HepG2 (cell line): ENCODE data around the gene RER1. TPM values are rescaled to one million over a fixed set of nuclear protein-coding genes. Genes with fewer than 3 reads are reported as not detected.

ENCODE experiments used
- ATAC-seq: fragments of 200-7000 bp; cut with Tn5 transposase; 3 replicates; pipeline ENCODE4 v1.9.1; 2020; ENCODE audit warnings: mild to moderate bottlenecking, moderate library complexity
- BruUV-seq: library from RNA; stranded (reverse); fragments of 400-500 nt; replicated peaks from 2 replicates; lab custom pipeline; 2021; lab: Mats Ljungman, UMichigan
- CTCF ChIA-PET: fragments of 300-600 bp; formaldehyde crosslinking; extraction: SDS; loops from one replicate; lab custom pipeline; 2021; ENCODE audit warnings: low total read pairs, inconsistent platforms, low intra/inter-chr PET ratio; lab: Yijun Ruan, JAX
- POLR2A ChIA-PET: fragments of 350-600 bp; sonication (Branson Sonifier 250); formaldehyde crosslinking; loops from one replicate; lab custom pipeline; 2020; ENCODE audit warnings: antibody characterized with exemption, inconsistent platforms; lab: Yijun Ruan, JAX
- DNase-seq: peaks from one replicate; pipeline ENCODE4 v3.0.0-alpha.2; 2015; ENCODE audit warnings: low spot score
- FAIRE-seq: peaks from 3 replicates; lab custom pipeline; 2011; peaks lifted over from hg19 to GRCh38; lab: Jason Lieb, UNC
- H2AFZ ChIP-seq: one replicate; pipeline ENCODE4 v1.6.1; 2011; ENCODE audit warnings: low read length, inconsistent platforms
- H3K27ac ChIP-seq: fragments of 300-600 bp; 3 replicates; pipeline ENCODE4 v1.8.0; 2011; ENCODE audit warnings: mixed run types, mild to moderate bottlenecking, mixed read lengths, low read length, inconsistent platforms; ENCODE audit not compliant: insufficient read depth; ENCODE audit errors: extremely low read length
- H3K27me3 ChIP-seq, 2 experiments: fragments of 200-600 bp in 1 of 2; 2 replicates in 1 of 2; 3 replicates in 1 of 2; pipeline versions ENCODE4 v1.6.0 to v1.8.0; 2011; ENCODE audit warnings: low read length in 2 of 2, mild to moderate bottlenecking in 2 of 2, moderate library complexity in 2 of 2, inconsistent platforms in 1 of 2; ENCODE audit not compliant: insufficient read depth in 2 of 2, control insufficient read depth in 1 of 2
- H3K36me3 ChIP-seq, 2 experiments: fragments of 200-600 bp in 1 of 2; replicated peaks in 1 of 2; 2 replicates in 1 of 2; 3 replicates in 1 of 2; pipeline versions ENCODE4 v1.5.1 to v1.8.0; 2011; ENCODE audit warnings: low read length in 2 of 2, inconsistent platforms in 1 of 2; ENCODE audit not compliant: insufficient read depth in 2 of 2, control insufficient read depth in 1 of 2
- H3K4me1 ChIP-seq: 2 replicates; pipeline ENCODE4 v1.5.1; 2012; ENCODE audit warnings: low read length, inconsistent platforms; ENCODE audit not compliant: insufficient read depth
- H3K4me2 ChIP-seq: 2 replicates; pipeline ENCODE4 v1.6.0; 2011; ENCODE audit warnings: low read depth, low read length, inconsistent platforms
- H3K4me3 ChIP-seq, 3 experiments: fragments of 200-600 bp in 1 of 3; sonication (generic), shearing (Covaris generic) in 1 of 3; replicated peaks in 1 of 3; 2 replicates each; pipeline ENCODE4 v1.5.1; 2011 to 2016; ENCODE audit warnings: low read length in 3 of 3, inconsistent platforms in 2 of 3, low read depth in 2 of 3, mild to moderate bottlenecking in 2 of 3, control low read depth in 1 of 3, mixed read lengths in 1 of 3; ENCODE audit not compliant: insufficient read depth in 1 of 3
- H3K79me2 ChIP-seq: one replicate; pipeline ENCODE4 v1.6.1; 2011; ENCODE audit warnings: low read length, inconsistent platforms; ENCODE audit not compliant: insufficient read depth
- H3K9ac ChIP-seq: 2 replicates; pipeline ENCODE4 v1.6.0; 2011; ENCODE audit warnings: mild to moderate bottlenecking, low read depth, low read length, inconsistent platforms; ENCODE audit not compliant: insufficient read depth
- H3K9me3 ChIP-seq: 2 replicates; pipeline ENCODE4 v1.5.1; 2012; ENCODE audit warnings: mild to moderate bottlenecking, low read length
- H4K20me1 ChIP-seq: 2 replicates; pipeline ENCODE4 v1.6.0; 2011; ENCODE audit warnings: inconsistent platforms, mild to moderate bottlenecking, low read length, moderate library complexity; ENCODE audit not compliant: insufficient read depth
- AGO2 ChIP-seq: fragments of 200-400 bp; formaldehyde crosslinking; optimal IDR thresholded peaks from 2 replicates; pipeline ENCODE3; 2017; ENCODE audit warnings: mild to moderate bottlenecking, low read depth, low read length, moderate library complexity
- FOXJ3 ChIP-seq: sonication (generic); formaldehyde crosslinking; IDR thresholded peaks from 2 replicates; pipeline ENCODE4 v1.4.0; 2020; ENCODE audit warnings: missing genetic modification reagents, mild to moderate bottlenecking, borderline replicate concordance
- JARID2 ChIP-seq: sonication (generic); formaldehyde crosslinking; IDR thresholded peaks from 2 replicates; pipeline ENCODE4 v1.8.1; 2023; ENCODE audit warnings: missing genetic modification reagents, inconsistent platforms; ENCODE audit not compliant: insufficient replicate concordance
- KLF15 ChIP-seq: sonication (generic); formaldehyde crosslinking; IDR thresholded peaks from 2 replicates; pipeline ENCODE4 v1.8.1; 2023; ENCODE audit warnings: borderline replicate concordance, mild to moderate bottlenecking, inconsistent platforms, missing genetic modification reagents, mixed read lengths
- NR2F2 ChIP-seq: IDR thresholded peaks from 2 replicates; pipeline ENCODE4 v1.6.1; 2012; ENCODE audit warnings: low read depth, inconsistent platforms, borderline replicate concordance
- SRY ChIP-seq: sonication (generic); formaldehyde crosslinking; IDR thresholded peaks from 2 replicates; pipeline ENCODE4 v1.8.0; 2022; ENCODE audit warnings: mild to moderate bottlenecking, missing genetic modification reagents
- XRCC5 ChIP-seq: fragments of 200-400 bp; formaldehyde crosslinking; optimal IDR thresholded peaks from 2 replicates; pipeline ENCODE3; 2017; ENCODE audit warnings: mild to moderate bottlenecking, low read length
- ZNF121 ChIP-seq: sonication (generic); formaldehyde crosslinking; IDR thresholded peaks from 2 replicates; pipeline ENCODE4 v1.5.0; 2020; ENCODE audit warnings: mild to moderate bottlenecking, missing genetic modification reagents
- ZNF644 ChIP-seq: IDR thresholded peaks from 2 replicates; pipeline ENCODE4 v1.6.1; 2016; ENCODE audit warnings: low read depth
- ZZZ3 ChIP-seq: sonication (generic); formaldehyde crosslinking; IDR thresholded peaks from 2 replicates; pipeline ENCODE4 v1.4.0; 2020; ENCODE audit warnings: missing genetic modification reagents, mild to moderate bottlenecking, borderline replicate concordance
- WGBS: methylation state at CpG from one replicate; pipeline ENCODE4 v1.1.6; 2017; ENCODE audit warnings: low lambda C conversion rate; 5-methylcytosine and 5-hydroxymethylcytosine counted together
- in situ Hi-C: cut with HindIII; loops from 2 replicates; pipeline ENCODE4 v1.10.0; 2017; ENCODE audit warnings: low pct_unique_long_range_greater_than_20kb; ENCODE audit not compliant: extremely low pct_ligation_motif_present
- intact Hi-C: fragments of 100-400 bp; cut with micrococcal nuclease; formaldehyde crosslinking; loops from one replicate; pipeline ENCODE4 v1.10.0; 2022; ENCODE audit not compliant: unreplicated experiment
- polyA plus RNA-seq, 8 experiments: library from polyadenylated mRNA; depleted of rRNA in 3 of 8; stranded (reverse) in 7 of 8; unstranded in 1 of 8; fragments of >200 nt; fragmentation: Illumina TruSeq in 4 of 8; extraction: Trizol in 4 of 8; gene quantifications; 2 replicates each; pipeline versions ENCODE4 v1.2.1 to v1.2.3, GENCODE V29; 2011 to 2016; ENCODE audit warnings: low read depth in 4 of 8, missing spikeins in 1 of 8, mixed read lengths in 1 of 8; ENCODE audit not compliant: insufficient read depth in 1 of 8
- total RNA-seq, 5 experiments: library from RNA; depleted of rRNA; stranded (reverse); fragments of >200 nt; fragmentation: Illumina TruSeq; extraction: Trizol; gene quantifications; 2 replicates each; pipeline ENCODE4 v1.2.3, GENCODE V29; 2016; ENCODE audit warnings: low read depth in 1 of 5
- TF ChIP-seq, protein P1 (sequence below): sonication (generic); formaldehyde crosslinking; IDR thresholded peaks from 2 replicates; pipeline ENCODE4 v1.9.0; 2022; ENCODE audit warnings: missing genetic modification reagents, mild to moderate bottlenecking, borderline replicate concordance
- TF ChIP-seq, protein P2 (sequence below): sonication (generic); formaldehyde crosslinking; conservative IDR thresholded peaks from 2 replicates; pipeline ENCODE4 v1.8.0; 2022; ENCODE audit warnings: mild to moderate bottlenecking, moderate library complexity, missing genetic modification reagents
- TF ChIP-seq, protein P3 (sequence below): IDR thresholded peaks from 2 replicates; pipeline ENCODE4 v1.6.1; 2016; ENCODE audit warnings: low read depth
- TF ChIP-seq, protein P4 (sequence below): sonication (generic); formaldehyde crosslinking; IDR thresholded peaks from 2 replicates; pipeline ENCODE4 v1.8.0; 2022; ENCODE audit warnings: mild to moderate bottlenecking, missing genetic modification reagents; ENCODE audit not compliant: insufficient replicate concordance
- TF ChIP-seq, protein P5 (sequence below): sonication (generic); formaldehyde crosslinking; IDR thresholded peaks from 2 replicates; pipeline ENCODE4 v1.4.0; 2020; ENCODE audit warnings: mild to moderate bottlenecking, low read depth, missing genetic modification reagents

The RER1 gene
- total and polyA plus RNA-seq, 2 of the 13 experiments (the other 11 are each of a cell fraction or from before 2014, with no cell fraction given) = 128 to 164 TPM

DNA sequence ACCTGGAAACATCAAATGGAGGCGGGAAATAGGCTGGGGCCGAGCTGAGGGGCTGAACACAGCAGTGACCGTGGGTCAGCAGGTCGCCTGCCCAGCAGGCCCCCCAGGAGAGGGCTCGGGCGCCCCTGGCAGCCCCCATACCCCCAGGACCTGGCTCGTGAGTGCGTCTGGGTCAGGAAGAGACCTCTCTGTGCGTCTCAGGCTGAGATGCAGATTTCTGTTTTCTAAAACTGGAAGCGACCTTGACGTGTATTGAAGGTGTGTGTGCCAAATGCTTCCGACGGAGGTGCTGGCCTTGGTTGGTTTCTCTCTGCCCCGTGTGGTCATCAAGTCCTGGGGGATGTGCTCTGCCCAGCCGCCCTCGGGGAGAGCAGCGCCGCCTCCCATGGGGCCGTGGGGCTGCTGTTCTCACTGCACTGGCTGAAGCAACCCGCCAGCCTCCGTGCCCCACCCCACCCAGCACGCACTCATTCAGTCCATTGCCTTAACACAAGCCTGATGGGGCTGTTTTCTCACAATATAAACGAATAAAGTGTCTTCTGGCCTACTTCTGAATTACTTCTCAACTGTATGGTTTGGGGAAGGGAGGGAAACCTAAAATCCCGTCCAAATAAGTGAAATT is 13.4 kb downstream of the RER1 start:
- no peaks in the 10 kb centered on the region for H4K20me1 ChIP-seq
- H3K4me3 ChIP-seq = no peak overlapping the region
- no peak overlapping the region for H3K9ac ChIP-seq
- ChIA-PET POLR2A (no interaction called here), CTCF (no interaction called here)
- in situ Hi-C loops = no loop called here
- no peaks in the 10 kb centered on the region for H3K4me1 ChIP-seq
- H3K79me2 ChIP-seq = no peaks in the 10 kb centered on the region
- DNase-seq (no peak), FAIRE-seq (no peak), ATAC-seq (no peak)
- no peak overlapping the region for H3K27ac ChIP-seq
- H3K9me3 ChIP-seq = no peaks in the 10 kb centered on the region
- H3K4me2 ChIP-seq = no peak overlapping the region
- TSS peak; percentile 45 for BruUV-seq
- intact Hi-C loops = no loop called here
- H3K27me3 ChIP-seq = no peaks in the 10 kb centered on the region
- peaks cover 38 to 86% of the 10 kb centered on the region in 2 experiments for H3K36me3 ChIP-seq
- no peak overlapping the region for H2AFZ ChIP-seq
- WGBS = 94% methylated on average over 14 of the region's 24 CpGs
- TF ChIP-seq XRCC5 (no peak), AGO2 (peak; percentile 95), SRY (CRISPR knock-in tag) (no peak), ZNF121 (CRISPR knock-in tag) (no peak), KLF15 (CRISPR knock-in tag) (no peak), ZNF644 (CRISPR knock-in tag) (no peak), NR2F2 (no peak), JARID2 (CRISPR knock-in tag) (no peak), ZZZ3 (CRISPR knock-in tag) (no peak), FOXJ3 (CRISPR knock-in tag) (no peak)
- TF ChIP-seq, protein P1, sequence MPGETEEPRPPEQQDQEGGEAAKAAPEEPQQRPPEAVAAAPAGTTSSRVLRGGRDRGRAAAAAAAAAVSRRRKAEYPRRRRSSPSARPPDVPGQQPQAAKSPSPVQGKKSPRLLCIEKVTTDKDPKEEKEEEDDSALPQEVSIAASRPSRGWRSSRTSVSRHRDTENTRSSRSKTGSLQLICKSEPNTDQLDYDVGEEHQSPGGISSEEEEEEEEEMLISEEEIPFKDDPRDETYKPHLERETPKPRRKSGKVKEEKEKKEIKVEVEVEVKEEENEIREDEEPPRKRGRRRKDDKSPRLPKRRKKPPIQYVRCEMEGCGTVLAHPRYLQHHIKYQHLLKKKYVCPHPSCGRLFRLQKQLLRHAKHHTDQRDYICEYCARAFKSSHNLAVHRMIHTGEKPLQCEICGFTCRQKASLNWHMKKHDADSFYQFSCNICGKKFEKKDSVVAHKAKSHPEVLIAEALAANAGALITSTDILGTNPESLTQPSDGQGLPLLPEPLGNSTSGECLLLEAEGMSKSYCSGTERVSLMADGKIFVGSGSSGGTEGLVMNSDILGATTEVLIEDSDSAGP (CRISPR knock-in tag) = 0 out of 2 replicates have a peak, but pooled peaks have one; percentile 25
- TF ChIP-seq, protein P2, sequence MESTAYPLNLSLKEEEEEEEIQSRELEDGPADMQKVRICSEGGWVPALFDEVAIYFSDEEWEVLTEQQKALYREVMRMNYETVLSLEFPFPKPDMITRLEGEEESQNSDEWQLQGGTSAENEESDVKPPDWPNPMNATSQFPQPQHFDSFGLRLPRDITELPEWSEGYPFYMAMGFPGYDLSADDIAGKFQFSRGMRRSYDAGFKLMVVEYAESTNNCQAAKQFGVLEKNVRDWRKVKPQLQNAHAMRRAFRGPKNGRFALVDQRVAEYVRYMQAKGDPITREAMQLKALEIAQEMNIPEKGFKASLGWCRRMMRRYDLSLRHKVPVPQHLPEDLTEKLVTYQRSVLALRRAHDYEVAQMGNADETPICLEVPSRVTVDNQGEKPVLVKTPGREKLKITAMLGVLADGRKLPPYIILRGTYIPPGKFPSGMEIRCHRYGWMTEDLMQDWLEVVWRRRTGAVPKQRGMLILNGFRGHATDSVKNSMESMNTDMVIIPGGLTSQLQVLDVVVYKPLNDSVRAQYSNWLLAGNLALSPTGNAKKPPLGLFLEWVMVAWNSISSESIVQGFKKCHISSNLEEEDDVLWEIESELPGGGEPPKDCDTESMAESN (CRISPR knock-in tag) = no peak
- TF ChIP-seq, protein P3, sequence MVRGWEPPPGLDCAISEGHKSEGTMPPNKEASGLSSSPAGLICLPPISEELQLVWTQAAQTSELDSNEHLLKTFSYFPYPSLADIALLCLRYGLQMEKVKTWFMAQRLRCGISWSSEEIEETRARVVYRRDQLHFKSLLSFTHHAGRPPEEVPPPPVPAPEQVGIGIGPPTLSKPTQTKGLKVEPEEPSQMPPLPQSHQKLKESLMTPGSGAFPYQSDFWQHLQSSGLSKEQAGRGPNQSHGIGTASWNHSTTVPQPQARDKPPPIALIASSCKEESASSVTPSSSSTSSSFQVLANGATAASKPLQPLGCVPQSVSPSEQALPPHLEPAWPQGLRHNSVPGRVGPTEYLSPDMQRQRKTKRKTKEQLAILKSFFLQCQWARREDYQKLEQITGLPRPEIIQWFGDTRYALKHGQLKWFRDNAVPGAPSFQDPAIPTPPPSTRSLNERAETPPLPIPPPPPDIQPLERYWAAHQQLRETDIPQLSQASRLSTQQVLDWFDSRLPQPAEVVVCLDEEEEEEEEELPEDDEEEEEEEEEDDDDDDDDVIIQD (CRISPR knock-in tag) = no peak
- TF ChIP-seq, protein P4, sequence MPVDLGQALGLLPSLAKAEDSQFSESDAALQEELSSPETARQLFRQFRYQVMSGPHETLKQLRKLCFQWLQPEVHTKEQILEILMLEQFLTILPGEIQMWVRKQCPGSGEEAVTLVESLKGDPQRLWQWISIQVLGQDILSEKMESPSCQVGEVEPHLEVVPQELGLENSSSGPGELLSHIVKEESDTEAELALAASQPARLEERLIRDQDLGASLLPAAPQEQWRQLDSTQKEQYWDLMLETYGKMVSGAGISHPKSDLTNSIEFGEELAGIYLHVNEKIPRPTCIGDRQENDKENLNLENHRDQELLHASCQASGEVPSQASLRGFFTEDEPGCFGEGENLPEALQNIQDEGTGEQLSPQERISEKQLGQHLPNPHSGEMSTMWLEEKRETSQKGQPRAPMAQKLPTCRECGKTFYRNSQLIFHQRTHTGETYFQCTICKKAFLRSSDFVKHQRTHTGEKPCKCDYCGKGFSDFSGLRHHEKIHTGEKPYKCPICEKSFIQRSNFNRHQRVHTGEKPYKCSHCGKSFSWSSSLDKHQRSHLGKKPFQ (CRISPR knock-in tag) = no peak
- TF ChIP-seq, protein P5, sequence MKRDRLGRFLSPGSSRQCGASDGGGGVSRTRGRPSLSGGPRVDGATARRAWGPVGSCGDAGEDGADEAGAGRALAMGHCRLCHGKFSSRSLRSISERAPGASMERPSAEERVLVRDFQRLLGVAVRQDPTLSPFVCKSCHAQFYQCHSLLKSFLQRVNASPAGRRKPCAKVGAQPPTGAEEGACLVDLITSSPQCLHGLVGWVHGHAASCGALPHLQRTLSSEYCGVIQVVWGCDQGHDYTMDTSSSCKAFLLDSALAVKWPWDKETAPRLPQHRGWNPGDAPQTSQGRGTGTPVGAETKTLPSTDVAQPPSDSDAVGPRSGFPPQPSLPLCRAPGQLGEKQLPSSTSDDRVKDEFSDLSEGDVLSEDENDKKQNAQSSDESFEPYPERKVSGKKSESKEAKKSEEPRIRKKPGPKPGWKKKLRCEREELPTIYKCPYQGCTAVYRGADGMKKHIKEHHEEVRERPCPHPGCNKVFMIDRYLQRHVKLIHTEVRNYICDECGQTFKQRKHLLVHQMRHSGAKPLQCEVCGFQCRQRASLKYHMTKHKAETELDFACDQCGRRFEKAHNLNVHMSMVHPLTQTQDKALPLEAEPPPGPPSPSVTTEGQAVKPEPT = no peak
